Vein endothelial cell (primary cell): ENCODE data around the gene OTOR. TPM values are rescaled to one million over a fixed set of nuclear protein-coding genes. Genes with fewer than 3 reads are reported as not detected.

Experiments
- total RNA-seq: library from RNA; depleted of rRNA; stranded (reverse); fragments of >200 nt; gene quantifications from 2 replicates; pipeline ENCODE4 v1.2.3, GENCODE V29; 2012

The OTOR gene
- total RNA-seq = not detected in 2 replicates

DNA sequence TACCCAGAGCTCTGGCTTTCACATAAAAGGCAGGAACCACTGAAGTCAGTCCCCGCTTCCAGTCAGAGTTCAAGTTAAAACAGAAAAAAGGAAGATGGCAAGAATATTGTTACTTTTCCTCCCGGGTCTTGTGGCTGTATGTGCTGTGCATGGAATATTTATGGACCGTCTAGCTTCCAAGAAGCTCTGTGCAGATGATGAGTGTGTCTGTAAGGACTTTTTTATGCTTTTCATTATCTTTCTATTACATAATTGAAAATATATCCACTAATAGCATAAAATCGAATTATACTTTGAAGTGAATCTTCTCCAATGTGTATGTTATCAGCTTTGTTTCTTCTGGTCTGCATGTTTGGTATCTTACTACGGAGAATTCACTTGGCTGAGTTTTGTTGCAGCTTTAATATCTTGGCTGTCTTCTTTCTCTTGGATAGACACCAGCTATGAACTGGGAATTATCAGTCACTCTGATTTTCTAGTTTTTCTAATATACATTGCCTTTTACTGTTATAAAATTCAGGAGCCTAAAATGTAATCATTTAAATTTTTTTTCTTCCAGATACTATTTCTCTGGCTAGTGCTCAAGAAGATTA is at the start of gene OTOR:
TSS of gene OTOR (plus strand) at position 51 of the 593 bp plus-strand sequence. CDS start at position 95, 44 bp downstream.

DNA sequence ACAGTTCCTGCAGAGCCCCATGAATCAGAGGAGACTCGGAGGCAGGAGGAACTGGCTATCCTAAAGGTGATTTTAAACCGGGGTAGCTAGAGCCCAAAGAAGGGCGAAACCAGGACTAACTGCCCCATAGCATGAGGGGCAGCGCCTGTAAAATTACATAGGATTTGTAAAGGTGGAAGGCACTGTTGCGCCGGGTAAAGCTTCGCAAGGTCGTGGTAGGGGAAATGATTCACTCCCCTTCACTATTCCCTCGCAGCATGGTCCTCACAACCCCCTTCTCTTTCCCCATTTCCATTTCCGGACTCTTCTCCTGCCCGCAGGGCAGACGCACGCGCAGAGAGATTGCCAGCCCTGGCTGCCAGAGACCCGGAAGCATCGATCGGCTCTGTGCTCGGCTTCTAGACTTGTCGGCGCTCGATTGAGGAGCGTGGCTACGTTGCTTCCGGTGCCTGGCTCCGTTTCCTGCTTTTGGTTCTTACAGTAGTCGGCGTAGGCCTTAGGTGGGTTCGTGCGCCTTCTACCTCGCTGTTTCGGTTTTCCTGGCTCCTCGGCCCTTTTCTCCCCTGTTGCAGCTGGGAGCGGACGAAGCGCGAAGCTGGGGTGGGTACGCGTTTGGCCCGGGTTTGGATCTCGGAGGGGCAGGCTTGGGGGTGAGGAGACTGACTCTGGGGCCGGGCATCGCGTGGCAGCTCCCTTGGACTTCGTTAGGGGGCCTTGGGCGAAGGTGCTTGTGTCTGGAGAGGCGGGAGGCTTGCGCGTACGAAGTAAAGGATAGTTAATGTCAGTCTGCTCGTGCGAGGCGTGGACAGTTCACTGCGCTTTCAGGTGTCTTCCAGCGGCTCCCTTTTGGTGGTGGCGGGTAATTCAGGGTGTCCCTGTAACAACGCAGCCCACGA is 18.3 kb upstream of the OTOR start, which contains the start of gene SNRPB2:
TSS of gene SNRPB2 (plus strand) at position 462 of the 896 bp plus-strand sequence. CDS start 1,677 bp downstream, outside the sequence.

Other genes starting within 250 kb of the OTOR start
- 6.2 and 7.0 TPM in 2 replicates for gene KIF16B, start 174.9 kb upstream of the OTOR start, total RNA-seq
- 50.3 and 76.5 TPM in 2 replicates for gene SNRPB2, start 18.3 kb upstream of the OTOR start, total RNA-seq